K562 (cell line): Measurements from ENCODE around the gene LYSMD4. TPM values are rescaled to one million over a fixed set of nuclear protein-coding genes. Genes with fewer than 3 reads are reported as not detected.

Experiments
- ATAC-seq: fragments of 200-7000 bp; cut with Tn5 transposase; 3 replicates; pipeline ENCODE4 v1.9.1; 2020; ENCODE audit warnings: moderate library complexity
- BruUV-seq: library from RNA; stranded (reverse); fragments of 400-500 nt; replicated peaks from 2 replicates; lab custom pipeline; 2021; lab: Mats Ljungman, UMichigan
- CTCF ChIA-PET: fragments of 300-600 bp; formaldehyde crosslinking; extraction: SDS; loops from one replicate; lab custom pipeline; 2021; ENCODE audit warnings: low intra/inter-chr PET ratio; lab: Yijun Ruan, JAX
- POLR2A ChIA-PET: fragments of 300-600, 350-650 bp; sonication (Branson Sonifier 250); formaldehyde crosslinking; extraction: SDS; loops from one replicate; lab custom pipeline; 2021; ENCODE audit warnings: antibody characterized with exemption, inconsistent platforms; lab: Yijun Ruan, JAX
- DNase-seq, 4 experiments: peaks; one replicate each; pipeline versions ENCODE4 v3.0.0 to v3.0.0-alpha.2; 2011 to 2018; ENCODE audit warnings: low spot score in 3 of 4, mixed read lengths in 3 of 4; ENCODE audit errors: extremely low read depth in 1 of 4
- FAIRE-seq: peaks from 2 replicates; lab custom pipeline; 2011; peaks lifted over from hg19 to GRCh38; lab: Jason Lieb, UNC
- H2AFZ ChIP-seq: 2 replicates; pipeline ENCODE4 v1.6.0; 2011; ENCODE audit warnings: low read depth, low read length, control low read depth, inconsistent platforms
- H3K27ac ChIP-seq: fragments of 200-600 bp; 3 replicates; pipeline ENCODE4 v1.8.0; 2011; ENCODE audit warnings: low read depth, mild to moderate bottlenecking, control low read depth, inconsistent platforms, low read length, moderate library complexity, mixed read lengths; ENCODE audit errors: extremely low read depth
- H3K27me3 ChIP-seq, 2 experiments: fragments of 300-600 bp in 1 of 2; 2 replicates in 1 of 2; 3 replicates in 1 of 2; pipeline versions ENCODE4 v1.6.0 to v1.8.0; 2011; ENCODE audit warnings: inconsistent platforms in 2 of 2, low read length in 2 of 2, mild to moderate bottlenecking in 1 of 2, mixed read lengths in 1 of 2, moderate library complexity in 1 of 2; ENCODE audit not compliant: control insufficient read depth in 2 of 2, insufficient read depth in 2 of 2
- H3K36me3 ChIP-seq: fragments of 300-600 bp; 3 replicates; pipeline ENCODE4 v1.8.0; 2011; ENCODE audit warnings: mild to moderate bottlenecking, low read length, inconsistent platforms; ENCODE audit not compliant: control insufficient read depth, insufficient read depth
- H3K4me1 ChIP-seq, 2 experiments: fragments of 200-600 bp in 1 of 2; replicated peaks in 1 of 2; 2 replicates in 1 of 2; 3 replicates in 1 of 2; pipeline versions ENCODE4 v1.5.1 to v1.8.0; 2011; ENCODE audit warnings: inconsistent platforms in 2 of 2, low read length in 2 of 2, mild to moderate bottlenecking in 1 of 2, mixed read lengths in 1 of 2, moderate library complexity in 1 of 2; ENCODE audit not compliant: control insufficient read depth in 2 of 2, insufficient read depth in 2 of 2
- H3K4me2 ChIP-seq: 2 replicates; pipeline ENCODE4 v1.6.1; 2011; ENCODE audit warnings: low read length, control low read depth, inconsistent platforms, mixed read lengths; ENCODE audit not compliant: insufficient read depth
- H3K4me3 ChIP-seq: fragments of 200-600 bp; sonication (generic), shearing (Covaris generic); 2 replicates; pipeline ENCODE4 v1.5.1; 2016; ENCODE audit warnings: control low read depth, inconsistent platforms
- H3K79me2 ChIP-seq: fragments of 200-600 bp; 3 replicates; pipeline ENCODE4 v1.8.0; 2011; ENCODE audit warnings: low read length, inconsistent platforms; ENCODE audit not compliant: control insufficient read depth, insufficient read depth
- H3K9ac ChIP-seq, 2 experiments: 2 replicates each; pipeline versions ENCODE4 v1.6.0 to v1.6.1; 2011; ENCODE audit warnings: low read depth in 2 of 2, low read length in 2 of 2, control low read depth in 1 of 2, inconsistent platforms in 1 of 2, mild to moderate bottlenecking in 1 of 2, mixed read lengths in 1 of 2; ENCODE audit not compliant: insufficient read depth in 1 of 2
- H3K9me1 ChIP-seq: one replicate; pipeline ENCODE4 v1.6.0; 2011; ENCODE audit warnings: inconsistent platforms, mild to moderate bottlenecking, low read length, moderate library complexity; ENCODE audit not compliant: control insufficient read depth, insufficient read depth
- H3K9me3 ChIP-seq: replicated peaks from 2 replicates; pipeline ENCODE4 v1.5.1; 2011; ENCODE audit warnings: low read depth, low read length, inconsistent platforms; ENCODE audit not compliant: control insufficient read depth, insufficient read depth
- H4K20me1 ChIP-seq: replicated peaks from 2 replicates; pipeline ENCODE4 v1.6.1; 2011; ENCODE audit warnings: low read length, inconsistent platforms, mixed read lengths; ENCODE audit not compliant: control insufficient read depth, insufficient read depth
- CREBBP ChIP-seq: IDR thresholded peaks from one replicate; pipeline ENCODE4 v1.6.1; 2012; ENCODE audit warnings: low read depth, mild to moderate bottlenecking, control low read depth, inconsistent platforms, low read length
- CREM ChIP-seq: IDR thresholded peaks from 2 replicates; pipeline ENCODE4 v1.6.1; 2014; ENCODE audit warnings: antibody characterized with exemption, low read depth
- FOXA3 ChIP-seq, 2 experiments: fragments of 450-650 bp in 1 of 2; sonication (generic) in 1 of 2; formaldehyde crosslinking; IDR thresholded peaks in 1 of 2; conservative IDR thresholded peaks in 1 of 2; 2 replicates each; pipeline versions ENCODE4 v1.4.0 to v1.8.0; 2020 to 2022; ENCODE audit warnings: mild to moderate bottlenecking in 2 of 2, missing genetic modification reagents in 1 of 2
- NCOR1 ChIP-seq: fragments of 450-650 bp; IDR thresholded peaks from 2 replicates; pipeline ENCODE4 v1.6.1; 2016; ENCODE audit warnings: mild to moderate bottlenecking, moderate library complexity
- RBM25 ChIP-seq: fragments of 200-400 bp; formaldehyde crosslinking; IDR thresholded peaks from 2 replicates; pipeline ENCODE4 v1.6.1; 2018; ENCODE audit warnings: low read length, low read depth, moderate library complexity; ENCODE audit not compliant: severe bottlenecking
- SUPT5H ChIP-seq: fragments of 450-650 bp; IDR thresholded peaks from 2 replicates; pipeline ENCODE4 v1.6.1; 2016
- TBL1XR1 ChIP-seq, 2 experiments: IDR thresholded peaks; 2 replicates each; pipeline ENCODE4 v1.6.1; 2012; ENCODE audit warnings: improper control_type of control experiment in 2 of 2, low read length in 2 of 2, mild to moderate bottlenecking in 1 of 2
- U2AF1 ChIP-seq: fragments of 200-400 bp; formaldehyde crosslinking; optimal IDR thresholded peaks from 2 replicates; pipeline ENCODE3; 2017; ENCODE audit warnings: mild to moderate bottlenecking, low read depth, low read length, moderate library complexity
- WGBS: fragments of 100-300 bp; shearing (Covaris generic); methylation state at CpG from one replicate; pipeline ENCODE4 v1.1.6; 2016; ENCODE audit warnings: low coverage, mixed read lengths; ENCODE audit not compliant: insufficient coverage; ENCODE audit errors: missing lambda C conversion rate; 5-methylcytosine and 5-hydroxymethylcytosine counted together
- in situ Hi-C: fragments of 300-500 bp; cut with MboI; formaldehyde crosslinking; loops from 4 replicates; pipeline ENCODE4 v1.15.0; 2018; ENCODE audit warnings: inconsistent platforms, mixed read lengths
- intact Hi-C: fragments of 100-400 bp; cut with micrococcal nuclease; formaldehyde crosslinking; loops from 2 replicates; pipeline ENCODE4 v1.14.2; 2022
- polyA plus RNA-seq, 8 experiments: library from polyadenylated mRNA; depleted of rRNA in 4 of 8; stranded (reverse) in 5 of 8; unstranded in 3 of 8; fragments of >200 nt; fragmentation: Nextera tagmentation in 2 of 8; fragmentation: Illumina TruSeq in 1 of 8; extraction: Ambion mirVana in 2 of 8; extraction: Trizol in 1 of 8; gene quantifications; 2 replicates each; pipeline versions ENCODE4 v1.2.1 to v1.2.3, GENCODE V29; 2011 to 2014; ENCODE audit warnings: inconsistent platforms in 1 of 8, missing spikeins in 1 of 8
- total RNA-seq, 7 experiments: library from RNA; depleted of rRNA in 6 of 7; stranded (reverse); fragments of >200 nt in 6 of 7; fragmentation: Illumina TruSeq in 2 of 7; extraction: Trizol in 2 of 7; gene quantifications; 2 replicates each; pipeline versions ENCODE4 v1.2.1 to v1.2.3, GENCODE V29; 2011 to 2021; ENCODE audit warnings: low replicate concordance in 1 of 7
- TF ChIP-seq, protein P1 (sequence below): fragments of 200-800 bp; sonication (Bioruptor generic); IDR thresholded peaks from 2 replicates; pipeline ENCODE4 v1.6.1; 2017; ENCODE audit warnings: missing genetic modification characterization, missing compliant biosample characterization
- TF ChIP-seq, protein P2 (sequence below): fragments of 450-650 bp; IDR thresholded peaks from 2 replicates; pipeline ENCODE4 v1.6.1; 2016; ENCODE audit warnings: mild to moderate bottlenecking, moderate library complexity

Gene LYSMD4
- total and polyA plus RNA-seq, 9 of the 15 experiments (the other 6 are each of a cell fraction or from before 2014, with no cell fraction given) = 0.46 to 3.1 (median 2.0) TPM

DNA sequence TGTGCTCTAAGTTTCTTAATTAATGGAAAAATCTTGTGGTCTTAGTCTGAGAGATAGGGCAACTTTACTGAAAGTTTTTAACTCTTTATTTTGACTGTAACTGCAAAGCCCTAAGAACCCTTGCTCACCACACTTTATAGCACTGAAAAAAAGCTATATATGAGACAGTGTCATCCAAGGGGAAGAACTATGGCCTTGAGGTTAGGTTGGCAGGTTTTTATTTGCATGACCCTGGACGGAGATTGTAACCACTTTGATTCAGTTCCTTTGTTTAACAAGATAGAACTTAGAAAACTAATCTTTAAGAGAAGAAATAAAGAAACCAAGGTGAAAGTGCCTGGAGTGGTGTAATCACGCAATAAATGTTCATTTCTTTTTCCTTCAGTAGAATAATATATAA is 30.6 kb upstream of the LYSMD4 start:
- Histone ChIP-seq H3K27ac (no peak overlapping the region), H3K9ac (no peak overlapping the region), H3K36me3 (no peaks in the 10 kb centered on the region), H3K4me2 (no peak overlapping the region), H4K20me1 (no peaks in the 10 kb centered on the region; the same call in 1 of the 2 replicates), H3K79me2 (no peaks in the 10 kb centered on the region), H3K9me3 (no peaks in the 10 kb centered on the region), H2AFZ (no peak overlapping the region), H3K9me1 (no peaks in the 10 kb centered on the region), H3K27me3 (peaks cover 0 to 11% of the 10 kb centered on the region in 2 experiments; a peak in 2 of 5 replicates), H3K4me3 (no peak overlapping the region)
- in situ Hi-C loops (no loop called here), intact Hi-C loops (no loop called here)
- ChIA-PET CTCF (no interaction called here), POLR2A (no interaction called here)
- BruUV-seq = no TSS peak
- ATAC-seq (no peak), FAIRE-seq (no peak), DNase-seq (no peak)
- 0% methylated on average over 2 of the region's 2 CpGs for WGBS
- TF ChIP-seq, protein P1, sequence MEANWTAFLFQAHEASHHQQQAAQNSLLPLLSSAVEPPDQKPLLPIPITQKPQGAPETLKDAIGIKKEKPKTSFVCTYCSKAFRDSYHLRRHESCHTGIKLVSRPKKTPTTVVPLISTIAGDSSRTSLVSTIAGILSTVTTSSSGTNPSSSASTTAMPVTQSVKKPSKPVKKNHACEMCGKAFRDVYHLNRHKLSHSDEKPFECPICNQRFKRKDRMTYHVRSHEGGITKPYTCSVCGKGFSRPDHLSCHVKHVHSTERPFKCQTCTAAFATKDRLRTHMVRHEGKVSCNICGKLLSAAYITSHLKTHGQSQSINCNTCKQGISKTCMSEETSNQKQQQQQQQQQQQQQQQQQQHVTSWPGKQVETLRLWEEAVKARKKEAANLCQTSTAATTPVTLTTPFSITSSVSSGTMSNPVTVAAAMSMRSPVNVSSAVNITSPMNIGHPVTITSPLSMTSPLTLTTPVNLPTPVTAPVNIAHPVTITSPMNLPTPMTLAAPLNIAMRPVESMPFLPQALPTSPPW = no peak
- TF ChIP-seq CREM = no peak
- TF ChIP-seq SUPT5H = no peak
- TF ChIP-seq, protein P2, sequence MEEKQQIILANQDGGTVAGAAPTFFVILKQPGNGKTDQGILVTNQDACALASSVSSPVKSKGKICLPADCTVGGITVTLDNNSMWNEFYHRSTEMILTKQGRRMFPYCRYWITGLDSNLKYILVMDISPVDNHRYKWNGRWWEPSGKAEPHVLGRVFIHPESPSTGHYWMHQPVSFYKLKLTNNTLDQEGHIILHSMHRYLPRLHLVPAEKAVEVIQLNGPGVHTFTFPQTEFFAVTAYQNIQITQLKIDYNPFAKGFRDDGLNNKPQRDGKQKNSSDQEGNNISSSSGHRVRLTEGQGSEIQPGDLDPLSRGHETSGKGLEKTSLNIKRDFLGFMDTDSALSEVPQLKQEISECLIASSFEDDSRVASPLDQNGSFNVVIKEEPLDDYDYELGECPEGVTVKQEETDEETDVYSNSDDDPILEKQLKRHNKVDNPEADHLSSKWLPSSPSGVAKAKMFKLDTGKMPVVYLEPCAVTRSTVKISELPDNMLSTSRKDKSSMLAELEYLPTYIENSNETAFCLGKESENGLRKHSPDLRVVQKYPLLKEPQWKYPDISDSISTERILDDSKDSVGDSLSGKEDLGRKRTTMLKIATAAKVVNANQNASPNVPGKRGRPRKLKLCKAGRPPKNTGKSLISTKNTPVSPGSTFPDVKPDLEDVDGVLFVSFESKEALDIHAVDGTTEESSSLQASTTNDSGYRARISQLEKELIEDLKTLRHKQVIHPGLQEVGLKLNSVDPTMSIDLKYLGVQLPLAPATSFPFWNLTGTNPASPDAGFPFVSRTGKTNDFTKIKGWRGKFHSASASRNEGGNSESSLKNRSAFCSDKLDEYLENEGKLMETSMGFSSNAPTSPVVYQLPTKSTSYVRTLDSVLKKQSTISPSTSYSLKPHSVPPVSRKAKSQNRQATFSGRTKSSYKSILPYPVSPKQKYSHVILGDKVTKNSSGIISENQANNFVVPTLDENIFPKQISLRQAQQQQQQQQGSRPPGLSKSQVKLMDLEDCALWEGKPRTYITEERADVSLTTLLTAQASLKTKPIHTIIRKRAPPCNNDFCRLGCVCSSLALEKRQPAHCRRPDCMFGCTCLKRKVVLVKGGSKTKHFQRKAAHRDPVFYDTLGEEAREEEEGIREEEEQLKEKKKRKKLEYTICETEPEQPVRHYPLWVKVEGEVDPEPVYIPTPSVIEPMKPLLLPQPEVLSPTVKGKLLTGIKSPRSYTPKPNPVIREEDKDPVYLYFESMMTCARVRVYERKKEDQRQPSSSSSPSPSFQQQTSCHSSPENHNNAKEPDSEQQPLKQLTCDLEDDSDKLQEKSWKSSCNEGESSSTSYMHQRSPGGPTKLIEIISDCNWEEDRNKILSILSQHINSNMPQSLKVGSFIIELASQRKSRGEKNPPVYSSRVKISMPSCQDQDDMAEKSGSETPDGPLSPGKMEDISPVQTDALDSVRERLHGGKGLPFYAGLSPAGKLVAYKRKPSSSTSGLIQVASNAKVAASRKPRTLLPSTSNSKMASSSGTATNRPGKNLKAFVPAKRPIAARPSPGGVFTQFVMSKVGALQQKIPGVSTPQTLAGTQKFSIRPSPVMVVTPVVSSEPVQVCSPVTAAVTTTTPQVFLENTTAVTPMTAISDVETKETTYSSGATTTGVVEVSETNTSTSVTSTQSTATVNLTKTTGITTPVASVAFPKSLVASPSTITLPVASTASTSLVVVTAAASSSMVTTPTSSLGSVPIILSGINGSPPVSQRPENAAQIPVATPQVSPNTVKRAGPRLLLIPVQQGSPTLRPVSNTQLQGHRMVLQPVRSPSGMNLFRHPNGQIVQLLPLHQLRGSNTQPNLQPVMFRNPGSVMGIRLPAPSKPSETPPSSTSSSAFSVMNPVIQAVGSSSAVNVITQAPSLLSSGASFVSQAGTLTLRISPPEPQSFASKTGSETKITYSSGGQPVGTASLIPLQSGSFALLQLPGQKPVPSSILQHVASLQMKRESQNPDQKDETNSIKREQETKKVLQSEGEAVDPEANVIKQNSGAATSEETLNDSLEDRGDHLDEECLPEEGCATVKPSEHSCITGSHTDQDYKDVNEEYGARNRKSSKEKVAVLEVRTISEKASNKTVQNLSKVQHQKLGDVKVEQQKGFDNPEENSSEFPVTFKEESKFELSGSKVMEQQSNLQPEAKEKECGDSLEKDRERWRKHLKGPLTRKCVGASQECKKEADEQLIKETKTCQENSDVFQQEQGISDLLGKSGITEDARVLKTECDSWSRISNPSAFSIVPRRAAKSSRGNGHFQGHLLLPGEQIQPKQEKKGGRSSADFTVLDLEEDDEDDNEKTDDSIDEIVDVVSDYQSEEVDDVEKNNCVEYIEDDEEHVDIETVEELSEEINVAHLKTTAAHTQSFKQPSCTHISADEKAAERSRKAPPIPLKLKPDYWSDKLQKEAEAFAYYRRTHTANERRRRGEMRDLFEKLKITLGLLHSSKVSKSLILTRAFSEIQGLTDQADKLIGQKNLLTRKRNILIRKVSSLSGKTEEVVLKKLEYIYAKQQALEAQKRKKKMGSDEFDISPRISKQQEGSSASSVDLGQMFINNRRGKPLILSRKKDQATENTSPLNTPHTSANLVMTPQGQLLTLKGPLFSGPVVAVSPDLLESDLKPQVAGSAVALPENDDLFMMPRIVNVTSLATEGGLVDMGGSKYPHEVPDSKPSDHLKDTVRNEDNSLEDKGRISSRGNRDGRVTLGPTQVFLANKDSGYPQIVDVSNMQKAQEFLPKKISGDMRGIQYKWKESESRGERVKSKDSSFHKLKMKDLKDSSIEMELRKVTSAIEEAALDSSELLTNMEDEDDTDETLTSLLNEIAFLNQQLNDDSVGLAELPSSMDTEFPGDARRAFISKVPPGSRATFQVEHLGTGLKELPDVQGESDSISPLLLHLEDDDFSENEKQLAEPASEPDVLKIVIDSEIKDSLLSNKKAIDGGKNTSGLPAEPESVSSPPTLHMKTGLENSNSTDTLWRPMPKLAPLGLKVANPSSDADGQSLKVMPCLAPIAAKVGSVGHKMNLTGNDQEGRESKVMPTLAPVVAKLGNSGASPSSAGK = no peak
- no peak for TF ChIP-seq FOXA3 (CRISPR knock-in tag; conservative IDR thresholded peaks at IDR 0.05 in 1 of 2, IDR thresholded peaks at IDR 0.05 in 1 of 2)
- TF ChIP-seq U2AF1 = no peak
- no peak for TF ChIP-seq NCOR1
- no peak for TF ChIP-seq CREBBP
- TF ChIP-seq TBL1XR1 (IDR thresholded peaks at IDR 0.05; ENCODE audit: low read length in 2 of 2) = no peak
- no peak for TF ChIP-seq RBM25
- TF ChIP-seq, all 486 proteins: peak for 0
- H3K4me1 ChIP-seq = no peaks in the 10 kb centered on the region
